ENCODE measurements around the gene NPHP4.

DNA sequence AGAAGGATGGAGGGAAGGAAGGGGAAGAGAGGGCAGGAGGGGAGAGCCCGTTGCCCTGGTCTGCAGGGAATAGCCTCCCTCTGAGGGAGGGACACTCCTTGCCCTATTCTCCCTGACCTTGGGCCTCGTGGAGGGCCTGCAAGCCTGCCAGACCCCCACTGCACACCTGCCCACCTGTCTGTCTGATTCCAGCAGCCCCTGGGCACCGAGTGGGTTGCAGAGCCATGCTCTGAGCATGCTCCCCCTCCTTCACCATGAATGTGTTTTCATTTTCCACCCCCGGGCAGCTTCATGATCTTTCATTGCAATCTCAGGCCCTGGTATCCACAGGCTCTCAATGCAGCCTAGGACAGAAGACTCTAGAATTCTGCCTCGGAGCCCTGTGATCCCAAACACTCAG, 5.1 kb upstream of the NPHP4 start:
- TF ChIP-seq POLR2A (IDR thresholded peaks at IDR 0.05; ENCODE audit: low read depth, low read length) (no peak), CHD4 (IDR thresholded peaks at IDR 0.05) (no peak), RCOR1 (conservative IDR thresholded peaks at IDR 0.05; ENCODE audit: low read depth, low read length) (no peak), ZZZ3 (IDR thresholded peaks at IDR 0.05; ENCODE audit: control insufficient read depth, insufficient read length, low read depth) (no peak), JUNB (IDR thresholded peaks at IDR 0.05) (no peak)
- TF ChIP-seq, protein P1, sequence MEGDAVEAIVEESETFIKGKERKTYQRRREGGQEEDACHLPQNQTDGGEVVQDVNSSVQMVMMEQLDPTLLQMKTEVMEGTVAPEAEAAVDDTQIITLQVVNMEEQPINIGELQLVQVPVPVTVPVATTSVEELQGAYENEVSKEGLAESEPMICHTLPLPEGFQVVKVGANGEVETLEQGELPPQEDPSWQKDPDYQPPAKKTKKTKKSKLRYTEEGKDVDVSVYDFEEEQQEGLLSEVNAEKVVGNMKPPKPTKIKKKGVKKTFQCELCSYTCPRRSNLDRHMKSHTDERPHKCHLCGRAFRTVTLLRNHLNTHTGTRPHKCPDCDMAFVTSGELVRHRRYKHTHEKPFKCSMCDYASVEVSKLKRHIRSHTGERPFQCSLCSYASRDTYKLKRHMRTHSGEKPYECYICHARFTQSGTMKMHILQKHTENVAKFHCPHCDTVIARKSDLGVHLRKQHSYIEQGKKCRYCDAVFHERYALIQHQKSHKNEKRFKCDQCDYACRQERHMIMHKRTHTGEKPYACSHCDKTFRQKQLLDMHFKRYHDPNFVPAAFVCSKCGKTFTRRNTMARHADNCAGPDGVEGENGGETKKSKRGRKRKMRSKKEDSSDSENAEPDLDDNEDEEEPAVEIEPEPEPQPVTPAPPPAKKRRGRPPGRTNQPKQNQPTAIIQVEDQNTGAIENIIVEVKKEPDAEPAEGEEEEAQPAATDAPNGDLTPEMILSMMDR (IDR thresholded peaks at IDR 0.05 in 2 of 3, conservative IDR thresholded peaks at IDR 0.05 in 1 of 3; ENCODE audit: control insufficient read depth in 2 of 3, extremely low read depth in 1 of 3, insufficient read depth in 1 of 3, low read depth in 3 of 3, low read length in 3 of 3), result no peak

All from GM12878 (cell line).